Right lobe of liver (tissue), 6 donors: Measurements from ENCODE around the gene KIRREL3. TPM values are rescaled to one million over a fixed set of nuclear protein-coding genes. Genes with fewer than 3 reads are reported as not detected.

Experiments used
- ATAC-seq, 4 donors: fragments of 200-7000 bp; cut with Tn5 transposase; one replicate each; pipeline ENCODE4 v1.9.1; 2020; ENCODE audit warnings: mild to moderate bottlenecking in 4 of 4, moderate library complexity in 4 of 4
- DNase-seq, 3 donors: peaks; one replicate each; pipeline ENCODE4 v3.0.0-alpha.2; 2020
- H3K27ac ChIP-seq, 3 donors: fragments of 200-600 bp; one replicate each; pipeline ENCODE4 v1.8.0; 2022
- H3K27me3 ChIP-seq, 2 donors: fragments of 200-600 bp; one replicate each; pipeline ENCODE4 v1.8.0; 2022
- H3K36me3 ChIP-seq, 4 donors: fragments of 200-600 bp; sonication (generic) in 1 of 4; one replicate each; pipeline versions ENCODE4 v1.5.1 to v1.8.0; 2017 to 2022; ENCODE audit warnings: control low read depth in 1 of 4
- H3K4me1 ChIP-seq, 4 donors: fragments of 200-600 bp; sonication (generic) in 1 of 4; one replicate each; pipeline versions ENCODE4 v1.5.1 to v1.8.0; 2017 to 2022; ENCODE audit warnings: control low read depth in 1 of 4
- H3K4me3 ChIP-seq, 3 donors: fragments of 200-600 bp; one replicate each; pipeline ENCODE4 v1.8.0; 2022
- H3K9me3 ChIP-seq, 4 donors: fragments of 200-600 bp; sonication (generic) in 1 of 4; one replicate each; pipeline versions ENCODE4 v1.5.1 to v1.8.0; 2017 to 2022; ENCODE audit warnings: control low read depth in 1 of 4
- CTCF ChIP-seq, 4 donors: fragments of 200-600 bp in 3 of 4; fragments of 450-650 bp in 1 of 4; IDR thresholded peaks; one replicate each; pipeline versions ENCODE4 v1.5.1 to v1.8.0; 2016 to 2022; ENCODE audit warnings: antibody characterized with exemption in 4 of 4, mild to moderate bottlenecking in 2 of 4
- POLR2A ChIP-seq: fragments of 450-650 bp; IDR thresholded peaks from one replicate; pipeline ENCODE4 v1.6.1; 2017; ENCODE audit warnings: antibody characterized with exemption, mild to moderate bottlenecking
- WGBS: methylation state at CpG from one replicate; pipeline ENCODE4 v1.1.6; 2018; ENCODE audit warnings: low coverage, low lambda C conversion rate; ENCODE audit not compliant: insufficient coverage; ENCODE audit errors: missing lambda C conversion rate; 5-methylcytosine and 5-hydroxymethylcytosine counted together
- intact Hi-C, 2 donors: fragments of 100-400 bp; cut with DNase I; formaldehyde crosslinking; loops; one replicate each; pipeline versions ENCODE4 v1.11.2 to v1.14.1; 2022
- total RNA-seq, 6 experiments: library from RNA; depleted of rRNA in 2 of 6; stranded (reverse); fragments of >200 nt in 2 of 6; fragmentation: NEBNext Ultra II Directional in 3 of 6; extraction: Animal tissue kit (Norgen Biotek cat#: 25700) in 3 of 6; gene quantifications; one replicate each; pipeline versions ENCODE4 v1.1.0 to v1.2.4, GENCODE V29; 2016 to 2023
- donor health status: DM: no; HTN: yes; CAD: no.
- donor health status: DM: no; HTN: no; CAD: no.
- donor health status: DM: no; HTN: no; CAD: no.
- donor health status: DM: no; HTN: yes; CAD: no.
- donor health status: DM: no; HTN: yes; CAD: no.

Gene KIRREL3
- total RNA-seq, 6 experiments from 2014 or later: not detected

GRCh38 chr11:126925321-126926093 is 75.1 kb downstream of the KIRREL3 start:
- H3K27ac ChIP-seq: no peak overlapping the region
- DNase-seq (no peak), ATAC-seq (no peak)
- H3K36me3 ChIP-seq: no peaks in the 10 kb centered on the region
- intact Hi-C loops: no loop called here
- 39% methylated on average over 6 of the region's 11 CpGs for WGBS
- TF ChIP-seq POLR2A: no peak
- no peak for TF ChIP-seq CTCF (IDR thresholded peaks at IDR 0.05)
- H3K4me3 ChIP-seq: no peak overlapping the region
- no peaks in the 10 kb centered on the region for H3K27me3 ChIP-seq
- no peaks in the 10 kb centered on the region for H3K4me1 ChIP-seq
- no peaks in the 10 kb centered on the region for H3K9me3 ChIP-seq

GRCh38 chr11:126924376-126925040 is 76.1 kb downstream of the KIRREL3 start:
- no peak for ATAC-seq
- TF ChIP-seq POLR2A: no peak
- TF ChIP-seq CTCF (IDR thresholded peaks at IDR 0.05): no peak
- 61% methylated on average over 5 of the region's 5 CpGs for WGBS
- intact Hi-C loops: no loop called here
- no peak overlapping the region for H3K27ac ChIP-seq
- H3K9me3 ChIP-seq: no peaks in the 10 kb centered on the region
- H3K4me3 ChIP-seq: no peak overlapping the region
- no peaks in the 10 kb centered on the region for H3K36me3 ChIP-seq
- no peaks in the 10 kb centered on the region for H3K27me3 ChIP-seq
- DNase-seq: no peak
- no peaks in the 10 kb centered on the region for H3K4me1 ChIP-seq

GRCh38 chr11:126920833-126921232 is 79.7 kb downstream of the KIRREL3 start:
- ATAC-seq (no peak), DNase-seq (no peak)
- H3K4me3 ChIP-seq: no peak overlapping the region
- no peak overlapping the region for H3K27ac ChIP-seq
- intact Hi-C loops: no loop called here
- no peaks in the 10 kb centered on the region for H3K36me3 ChIP-seq
- H3K9me3 ChIP-seq: no peaks in the 10 kb centered on the region
- TF ChIP-seq POLR2A: no peak
- TF ChIP-seq CTCF (IDR thresholded peaks at IDR 0.05): no peak
- H3K4me1 ChIP-seq: no peaks in the 10 kb centered on the region
- H3K27me3 ChIP-seq: no peaks in the 10 kb centered on the region
- WGBS: 92% methylated on average over 2 of the region's 4 CpGs

- H3K9me3 ChIP-seq: no peaks in the 10 kb centered on the region
- H3K27ac ChIP-seq: no peak overlapping the region
- H3K4me1 ChIP-seq: no peaks in the 10 kb centered on the region
- no peak overlapping the region for H3K4me3 ChIP-seq
- intact Hi-C loops: no loop called here
- no peaks in the 10 kb centered on the region for H3K27me3 ChIP-seq
- 72% methylated on average over 3 of the region's 3 CpGs for WGBS
- no peak for DNase-seq
- ATAC-seq: no peak
- TF ChIP-seq POLR2A (no peak), CTCF (IDR thresholded peaks at IDR 0.05) (no peak)
- H3K36me3 ChIP-seq: no peaks in the 10 kb centered on the region
Measured at GRCh38 chr11:126919147-126919823, 81.3 kb downstream of the KIRREL3 start.
